GM21390 (cell line): Measurements from ENCODE around the gene ID3.

Experiments used
- ATAC-seq: cut with Tn5 transposase; IDR thresholded peaks from one replicate; pipeline ENCODE4 v1.9.1; 2021; ENCODE audit not compliant: unreplicated experiment

ID3 gene

GRCh38 chr1:23566304-23566703 is 7.0 kb upstream of the ID3 start:
- no peak for ATAC-seq

- ATAC-seq = no peak
Measured at GRCh38 chr1:23565776-23566175, 6.5 kb upstream of the ID3 start.

- ATAC-seq = no peak
Measured at GRCh38 chr1:23564529-23565122, 5.3 kb upstream of the ID3 start.

GRCh38 chr1:23563755-23564374 is 4.6 kb upstream of the ID3 start:
- ATAC-seq = no peak

GRCh38 chr1:23563003-23563402 is 3.7 kb upstream of the ID3 start:
- ATAC-seq = no peak

- ATAC-seq = no peak
Measured at GRCh38 chr1:23562137-23562876, 3.0 kb upstream of the ID3 start.

GRCh38 chr1:23561813-23562100 is 2.5 kb upstream of the ID3 start:
- no peak for ATAC-seq

- no peak for ATAC-seq
Measured at GRCh38 chr1:23561076-23561812, 1.9 kb upstream of the ID3 start.

GRCh38 chr1:23559985-23560741 is 862 bp upstream of the ID3 start:
- ATAC-seq = no peak

- no peak for ATAC-seq
Measured at GRCh38 chr1:23558872-23559135, 497 bp downstream of the ID3 start.

- no peak for ATAC-seq
Measured at GRCh38 chr1:23558140-23558871, 995 bp downstream of the ID3 start.

- no peak for ATAC-seq
Measured at GRCh38 chr1:23557471-23558124, 1.7 kb downstream of the ID3 start.

GRCh38 chr1:23556635-23557470 is 2.4 kb downstream of the ID3 start:
- ATAC-seq = no peak

- no peak for ATAC-seq
Measured at GRCh38 chr1:23555986-23556634, 3.2 kb downstream of the ID3 start.

- ATAC-seq = no peak
Measured at GRCh38 chr1:23555270-23555985, 3.9 kb downstream of the ID3 start.

- ATAC-seq = peak; percentile 52
Measured at GRCh38 chr1:23554481-23555269, 4.6 kb downstream of the ID3 start.

- ATAC-seq = no peak
Measured at GRCh38 chr1:23554127-23554480, 5.2 kb downstream of the ID3 start.
